Neural progenitor cell (in vitro differentiated cells): ENCODE results near the gene DACT1. TPM values are rescaled to one million over a fixed set of nuclear protein-coding genes. Genes with fewer than 3 reads are reported as not detected.

Experiments used
- DNase-seq: peaks from one replicate; pipeline ENCODE4 v3.0.0-alpha.2; 2016; ENCODE audit warnings: low spot score
- H2AFZ ChIP-seq: fragments of 200-600 bp; sonication (generic); replicated peaks from 2 replicates; pipeline ENCODE4 v1.6.1; 2016; ENCODE audit warnings: antibody characterized with exemption
- H3F3A ChIP-seq: fragments of 200-600 bp; sonication (generic); 2 replicates; pipeline ENCODE4 v1.6.1; 2016; ENCODE audit warnings: antibody characterized with exemption, low read depth
- H3K27ac ChIP-seq: fragments of 200-600 bp; sonication (generic); 2 replicates; pipeline ENCODE4 v1.5.1; 2016; ENCODE audit warnings: mild to moderate bottlenecking
- H3K27me3 ChIP-seq: fragments of 200-600 bp; sonication (generic); 2 replicates; pipeline ENCODE4 v1.6.1; 2016; ENCODE audit warnings: mild to moderate bottlenecking, moderate library complexity
- H3K36me3 ChIP-seq: fragments of 200-600 bp; sonication (generic); 2 replicates; pipeline ENCODE4 v1.5.1; 2016
- H3K4me1 ChIP-seq: fragments of 200-600 bp; sonication (generic); 2 replicates; pipeline ENCODE4 v1.6.1; 2016; ENCODE audit warnings: mixed run types
- H3K4me2 ChIP-seq: fragments of 200-600 bp; sonication (generic); 2 replicates; pipeline ENCODE4 v1.6.1; 2016
- H3K4me3 ChIP-seq: fragments of 200-600 bp; sonication (generic); 2 replicates; pipeline ENCODE4 v1.5.1; 2016
- H3K79me2 ChIP-seq: fragments of 200-600 bp; sonication (generic); 2 replicates; pipeline ENCODE4 v1.6.1; 2016; ENCODE audit warnings: low read depth
- H3K9ac ChIP-seq: fragments of 200-600 bp; sonication (generic); 2 replicates; pipeline ENCODE4 v1.6.1; 2016
- H3K9me3 ChIP-seq: fragments of 200-600 bp; sonication (generic); 2 replicates; pipeline ENCODE4 v1.5.1; 2016; ENCODE audit warnings: low read depth
- H4K20me1 ChIP-seq: fragments of 200-600 bp; sonication (generic); 2 replicates; pipeline ENCODE4 v1.6.1; 2016; ENCODE audit warnings: low read depth
- H3K27ac Mint-ChIP-seq: 3 replicates; pipeline ENCODE4 v1.8.0; 2021; ENCODE audit warnings: mixed read lengths
- H3K27me3 Mint-ChIP-seq: 2 replicates; pipeline ENCODE4 v1.8.0; 2022; ENCODE audit warnings: low read depth, mild to moderate bottlenecking, inconsistent platforms, moderate library complexity, mixed read lengths; ENCODE audit not compliant: insufficient read depth
- H3K36me3 Mint-ChIP-seq: 3 replicates; pipeline ENCODE4 v1.8.0; 2021; ENCODE audit warnings: mixed read lengths
- H3K4me1 Mint-ChIP-seq: 3 replicates; pipeline ENCODE4 v1.8.0; 2021; ENCODE audit warnings: mixed read lengths
- H3K4me3 Mint-ChIP-seq: 3 replicates; pipeline ENCODE4 v1.8.0; 2021; ENCODE audit warnings: mild to moderate bottlenecking, moderate library complexity, mixed read lengths
- H3K9me3 Mint-ChIP-seq: 3 replicates; pipeline ENCODE4 v1.8.0; 2020; ENCODE audit warnings: mixed read lengths
- CTCF ChIP-seq: fragments of 200-600 bp; sonication (generic); IDR thresholded peaks from 2 replicates; pipeline ENCODE4 v1.5.1; 2017; ENCODE audit warnings: antibody characterized with exemption, mild to moderate bottlenecking
- EZH2 ChIP-seq: fragments of 200-600 bp; sonication (generic); IDR thresholded peaks from 2 replicates; pipeline ENCODE4 v1.6.1; 2017; ENCODE audit warnings: antibody characterized with exemption, mild to moderate bottlenecking, moderate library complexity
- EZH2phosphoT487 ChIP-seq: fragments of 200-600 bp; sonication (generic); IDR thresholded peaks from 2 replicates; pipeline ENCODE4 v1.6.1; 2017; ENCODE audit warnings: antibody characterized with exemption
- total RNA-seq: library from RNA; depleted of rRNA; stranded (reverse); fragments of >200 nt; gene quantifications from 2 replicates; pipeline ENCODE4 v1.2.3, GENCODE V29; 2015; ENCODE audit warnings: low replicate concordance

Gene DACT1
- total RNA-seq, 1 donor from 2014 or later = 3.4 TPM

GRCh38 chr14:58605465-58605864 lies 32.3 kb upstream of the DACT1 start:
- Histone ChIP-seq H3K4me2 (no peak overlapping the region), H3K27ac (no peak overlapping the region), H2AFZ (no peak overlapping the region), H3K27me3 (no peaks in the 10 kb centered on the region), H3K36me3 (no peaks in the 10 kb centered on the region), H3F3A (peaks cover 17% of the 10 kb centered on the region), H3K4me3 (no peak overlapping the region), H3K9me3 (no peaks in the 10 kb centered on the region), H3K9ac (no peak overlapping the region), H3K79me2 (no peaks in the 10 kb centered on the region), H4K20me1 (no peaks in the 10 kb centered on the region), H3K4me1 (peaks cover 19% of the 10 kb centered on the region)
- Mint-ChIP-seq H3K36me3 (no peaks in the 10 kb centered on the region), H3K4me1 (peaks cover 14% of the 10 kb centered on the region), H3K27ac (no peak overlapping the region), H3K4me3 (no peak overlapping the region), H3K27me3 (no peaks in the 10 kb centered on the region), H3K9me3 (no peaks in the 10 kb centered on the region)
- TF ChIP-seq CTCF (no peak), EZH2phosphoT487 (no peak), EZH2 (no peak)
- no peak for DNase-seq

- no peaks in the 10 kb centered on the region for H3K9me3 ChIP-seq
- H3K9me3 Mint-ChIP-seq = no peaks in the 10 kb centered on the region
- no peaks in the 10 kb centered on the region for H3K36me3 ChIP-seq
- no peaks in the 10 kb centered on the region for H4K20me1 ChIP-seq
- no peak overlapping the region for H3K4me3 Mint-ChIP-seq
- no peak overlapping the region for H3K4me3 ChIP-seq
- no peaks in the 10 kb centered on the region for H3K27me3 Mint-ChIP-seq
- no peak overlapping the region for H2AFZ ChIP-seq
- peaks cover 17% of the 10 kb centered on the region for H3F3A ChIP-seq
- H3K27ac ChIP-seq = no peak overlapping the region
- H3K4me2 ChIP-seq = peak overlapping the region; percentile 62
- H3K9ac ChIP-seq = no peak overlapping the region
- TF ChIP-seq EZH2phosphoT487 (peak; percentile 63), EZH2 (no peak)
- peak overlapping the region; percentile 8 for H3K27ac Mint-ChIP-seq
- no peaks in the 10 kb centered on the region for H3K79me2 ChIP-seq
- peaks cover 14% of the 10 kb centered on the region for H3K4me1 Mint-ChIP-seq
- H3K27me3 ChIP-seq = no peaks in the 10 kb centered on the region
- H3K4me1 ChIP-seq = peaks cover 19% of the 10 kb centered on the region
- DNase-seq = peak; percentile 72
- no peaks in the 10 kb centered on the region for H3K36me3 Mint-ChIP-seq
Measured at GRCh38 chr14:58607131-58607951, 30.4 kb upstream of the DACT1 start.

GRCh38 chr14:58607952-58608317 lies 29.8 kb upstream of the DACT1 start:
- H4K20me1 ChIP-seq = no peaks in the 10 kb centered on the region
- peaks cover 17% of the 10 kb centered on the region for H3F3A ChIP-seq
- no peaks in the 10 kb centered on the region for H3K9me3 Mint-ChIP-seq
- no peaks in the 10 kb centered on the region for H3K36me3 ChIP-seq
- H3K27ac Mint-ChIP-seq = no peak overlapping the region
- H3K79me2 ChIP-seq = no peaks in the 10 kb centered on the region
- H3K27ac ChIP-seq = no peak overlapping the region
- peaks cover 19% of the 10 kb centered on the region for H3K4me1 ChIP-seq
- no peak for DNase-seq
- H3K27me3 ChIP-seq = no peaks in the 10 kb centered on the region
- no peaks in the 10 kb centered on the region for H3K9me3 ChIP-seq
- H3K9ac ChIP-seq = no peak overlapping the region
- H2AFZ ChIP-seq = no peak overlapping the region
- no peak overlapping the region for H3K4me3 Mint-ChIP-seq
- H3K4me2 ChIP-seq = peak overlapping the region; percentile 62
- H3K4me3 ChIP-seq = no peak overlapping the region
- no peaks in the 10 kb centered on the region for H3K27me3 Mint-ChIP-seq
- H3K4me1 Mint-ChIP-seq = peaks cover 14% of the 10 kb centered on the region
- no peaks in the 10 kb centered on the region for H3K36me3 Mint-ChIP-seq
- TF ChIP-seq CTCF (no peak), EZH2phosphoT487 (no peak), EZH2 (no peak)

GRCh38 chr14:58617619-58618018 lies 20.1 kb upstream of the DACT1 start:
- H3K4me1 Mint-ChIP-seq = no peaks in the 10 kb centered on the region
- TF ChIP-seq EZH2 (no peak), CTCF (no peak), EZH2phosphoT487 (no peak)

More at GRCh38 chr14:58617619-58618018, 20.1 kb upstream of the DACT1 start:
- Mint-ChIP-seq H3K4me3 (no peak overlapping the region), H3K27ac (no peak overlapping the region), H3K27me3 (no peaks in the 10 kb centered on the region), H3K36me3 (no peaks in the 10 kb centered on the region), H3K9me3 (no peaks in the 10 kb centered on the region)
- Histone ChIP-seq H3K4me1 (no peaks in the 10 kb centered on the region), H3K4me2 (no peak overlapping the region), H3K27me3 (no peaks in the 10 kb centered on the region), H3K79me2 (no peaks in the 10 kb centered on the region), H3K27ac (no peak overlapping the region), H3F3A (no peaks in the 10 kb centered on the region), H3K36me3 (no peaks in the 10 kb centered on the region), H3K9ac (no peak overlapping the region), H4K20me1 (no peaks in the 10 kb centered on the region), H3K9me3 (no peaks in the 10 kb centered on the region), H2AFZ (no peak overlapping the region), H3K4me3 (no peak overlapping the region)
- DNase-seq = no peak
